NCI-H69 (cell line): Measurements from ENCODE around the gene ZNF28.

ENCODE experiments used
- DNase-seq: peaks from one replicate; lab custom pipeline; 2025; lab: John Stamatoyannopoulos, UW

ZNF28 gene

GRCh38 chr19:52778811-52779210 lies 42.6 kb downstream of the ZNF28 start:
- no peak for DNase-seq

GRCh38 chr19:52756447-52756846 lies 65.0 kb downstream of the ZNF28 start:
- peak; percentile 80 for DNase-seq

GRCh38 chr19:52749780-52750179 lies 71.7 kb downstream of the ZNF28 start:
- DNase-seq: no peak

GRCh38 chr19:52748336-52748950 lies 73.0 kb downstream of the ZNF28 start:
- DNase-seq: peak; percentile 71
